ENCODE data around the gene PDE11A.
A peak's percentile ranks its signal among the peaks of the same experiment; 100 is the strongest.

Gene PDE11A

GRCh38 chr2:177692783-177693269 is 379.8 kb downstream of the PDE11A start:
- no peaks in the 10 kb centered on the region for H3K36me3 ChIP-seq (ENCODE audit: control insufficient read depth, insufficient read depth, low read length)
- no peaks in the 10 kb centered on the region for H3K4me1 ChIP-seq (ENCODE audit: control insufficient read depth, insufficient read depth, low read length, poor library complexity, severe bottlenecking)
- no peaks in the 10 kb centered on the region for H3K9me3 ChIP-seq (ENCODE audit: control insufficient read depth, low read length)
- peak overlapping the region; percentile 19 for H3K27ac ChIP-seq (ENCODE audit: low read depth, low read length, severe bottlenecking)
- H3K4me3 ChIP-seq (ENCODE audit: extremely low read depth, insufficient read depth, low read length, poor library complexity, severe bottlenecking): no peak overlapping the region
- WGBS, 2 experiments (ENCODE audit: insufficient coverage in 2 of 2): 92 to 98% methylated on average over 4 of the region's 4 CpGs

DNA sequence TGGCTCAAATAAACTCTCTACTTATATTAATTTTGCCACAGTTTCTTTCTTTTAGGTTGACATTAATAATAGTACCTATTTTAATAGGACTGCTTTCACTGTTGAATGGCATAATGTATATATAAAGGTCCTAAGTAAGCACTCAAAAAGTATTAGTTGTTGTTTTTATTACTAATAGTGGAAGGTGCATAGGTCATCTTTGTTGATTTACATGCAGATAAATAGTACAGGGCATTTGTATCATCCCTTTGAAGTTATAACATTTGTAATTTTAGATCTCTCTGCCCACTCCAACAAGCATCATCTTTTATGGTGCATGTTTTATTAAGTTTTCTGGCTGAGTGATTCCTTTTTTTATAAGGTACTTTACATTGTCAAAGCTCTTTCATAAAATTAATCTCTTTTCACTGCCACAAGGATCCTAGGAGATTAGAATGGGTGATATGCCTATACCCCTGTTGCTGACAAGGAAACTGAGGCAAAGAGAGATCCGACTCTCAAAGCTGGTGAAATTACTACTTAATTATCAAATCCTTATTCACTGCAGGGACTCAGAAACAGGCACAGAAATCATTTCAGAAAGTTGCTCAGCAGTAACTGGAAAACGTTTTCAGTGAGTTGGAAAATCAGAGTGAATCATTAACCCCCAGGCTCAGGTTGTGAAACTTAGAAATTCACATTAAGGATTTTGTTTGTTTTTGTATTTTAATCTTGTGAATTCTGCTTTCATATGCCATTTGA is 380.4 kb downstream of the PDE11A start:
- Histone ChIP-seq H3K4me3 (ENCODE audit: extremely low read depth, insufficient read depth, low read length, poor library complexity, severe bottlenecking) (no peak overlapping the region), H3K36me3 (ENCODE audit: control insufficient read depth, insufficient read depth, low read length) (no peaks in the 10 kb centered on the region), H3K9me3 (ENCODE audit: control insufficient read depth, low read length) (no peaks in the 10 kb centered on the region), H3K4me1 (ENCODE audit: control insufficient read depth, insufficient read depth, low read length, poor library complexity, severe bottlenecking) (no peaks in the 10 kb centered on the region), H3K27ac (ENCODE audit: low read depth, low read length, severe bottlenecking) (peak overlapping the region; percentile 19)
- no CpG with 5 or more reads among the region's 2 CpGs for WGBS, 2 experiments (ENCODE audit: insufficient coverage in 2 of 2)

DNA sequence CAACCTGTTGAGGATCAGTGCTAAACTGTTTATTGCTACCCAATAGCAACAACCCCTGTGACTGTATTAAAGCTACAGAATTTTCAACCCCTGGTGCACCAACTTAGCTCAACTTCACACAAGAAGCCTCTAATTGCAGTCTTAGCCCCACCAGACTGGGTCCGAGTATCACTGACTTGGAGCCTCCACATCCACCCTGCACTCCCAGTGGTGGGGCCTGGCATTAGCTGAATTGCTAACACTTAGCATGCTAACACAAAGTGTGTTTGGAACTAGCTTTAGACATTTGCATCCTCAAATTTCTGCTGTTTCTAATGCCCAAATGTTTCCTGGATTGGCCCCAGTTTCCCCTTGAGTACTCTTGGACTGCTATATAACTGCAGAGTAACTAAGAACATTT is 381.4 kb downstream of the PDE11A start:
- Histone ChIP-seq H3K4me3 (ENCODE audit: extremely low read depth, insufficient read depth, low read length, poor library complexity, severe bottlenecking) (no peak overlapping the region), H3K9me3 (ENCODE audit: control insufficient read depth, low read length) (no peaks in the 10 kb centered on the region), H3K4me1 (ENCODE audit: control insufficient read depth, insufficient read depth, low read length, poor library complexity, severe bottlenecking) (no peaks in the 10 kb centered on the region), H3K36me3 (ENCODE audit: control insufficient read depth, insufficient read depth, low read length) (no peaks in the 10 kb centered on the region), H3K27ac (ENCODE audit: low read depth, low read length, severe bottlenecking) (no peak overlapping the region)
- 0% methylated on average over 1 of the region's 1 CpG for WGBS, 2 experiments (ENCODE audit: insufficient coverage in 2 of 2)

GRCh38 chr2:177689623-177690022 is 383.0 kb downstream of the PDE11A start:
- Histone ChIP-seq H3K36me3 (ENCODE audit: control insufficient read depth, insufficient read depth, low read length) (no peaks in the 10 kb centered on the region), H3K4me1 (ENCODE audit: control insufficient read depth, insufficient read depth, low read length, poor library complexity, severe bottlenecking) (no peaks in the 10 kb centered on the region), H3K27ac (ENCODE audit: low read depth, low read length, severe bottlenecking) (no peak overlapping the region), H3K9me3 (ENCODE audit: control insufficient read depth, low read length) (no peaks in the 10 kb centered on the region), H3K4me3 (ENCODE audit: extremely low read depth, insufficient read depth, low read length, poor library complexity, severe bottlenecking) (no peak overlapping the region)
- 93 to 100% methylated on average over 2 to 3 of the region's 4 CpGs for WGBS, 2 experiments (ENCODE audit: insufficient coverage in 2 of 2)

DNA sequence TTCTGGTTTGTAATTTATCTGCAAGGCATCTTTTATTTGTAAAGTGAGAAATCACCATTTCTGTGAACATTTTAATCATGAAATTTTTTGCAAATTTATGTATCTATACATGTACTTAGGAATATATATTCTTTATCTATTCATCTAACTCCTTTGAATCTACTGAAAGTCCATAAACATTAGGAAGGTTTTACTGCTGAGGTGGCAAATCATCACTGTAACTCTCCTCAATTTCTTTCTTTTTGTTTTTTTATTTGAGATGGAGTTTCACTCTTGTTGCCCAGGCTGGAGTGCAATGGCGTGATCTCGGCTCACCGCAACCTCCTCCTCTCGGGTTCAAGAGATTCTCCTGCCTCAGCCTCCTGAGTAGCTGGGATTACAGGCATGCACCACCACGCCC is 383.7 kb downstream of the PDE11A start:
- Histone ChIP-seq H3K36me3 (ENCODE audit: control insufficient read depth, insufficient read depth, low read length) (no peaks in the 10 kb centered on the region), H3K9me3 (ENCODE audit: control insufficient read depth, low read length) (no peaks in the 10 kb centered on the region), H3K4me3 (ENCODE audit: extremely low read depth, insufficient read depth, low read length, poor library complexity, severe bottlenecking) (no peak overlapping the region), H3K4me1 (ENCODE audit: control insufficient read depth, insufficient read depth, low read length, poor library complexity, severe bottlenecking) (no peaks in the 10 kb centered on the region), H3K27ac (ENCODE audit: low read depth, low read length, severe bottlenecking) (no peak overlapping the region)
- WGBS, 2 experiments (ENCODE audit: insufficient coverage in 2 of 2): 80 to 95% methylated on average over 1 to 4 of the region's 5 CpGs

- no peaks in the 10 kb centered on the region for H3K4me1 ChIP-seq (ENCODE audit: control insufficient read depth, insufficient read depth, low read length, poor library complexity, severe bottlenecking)
- WGBS, 2 experiments (ENCODE audit: insufficient coverage in 2 of 2): 67 to 100% methylated on average over 1 of the region's 2 CpGs
- H3K27ac ChIP-seq (ENCODE audit: low read depth, low read length, severe bottlenecking): no peak overlapping the region
- H3K9me3 ChIP-seq (ENCODE audit: control insufficient read depth, low read length): no peaks in the 10 kb centered on the region
- no peak overlapping the region for H3K4me3 ChIP-seq (ENCODE audit: extremely low read depth, insufficient read depth, low read length, poor library complexity, severe bottlenecking)
- no peaks in the 10 kb centered on the region for H3K36me3 ChIP-seq (ENCODE audit: control insufficient read depth, insufficient read depth, low read length)
Measured at GRCh38 chr2:177683661-177684069, 388.9 kb downstream of the PDE11A start.

DNA sequence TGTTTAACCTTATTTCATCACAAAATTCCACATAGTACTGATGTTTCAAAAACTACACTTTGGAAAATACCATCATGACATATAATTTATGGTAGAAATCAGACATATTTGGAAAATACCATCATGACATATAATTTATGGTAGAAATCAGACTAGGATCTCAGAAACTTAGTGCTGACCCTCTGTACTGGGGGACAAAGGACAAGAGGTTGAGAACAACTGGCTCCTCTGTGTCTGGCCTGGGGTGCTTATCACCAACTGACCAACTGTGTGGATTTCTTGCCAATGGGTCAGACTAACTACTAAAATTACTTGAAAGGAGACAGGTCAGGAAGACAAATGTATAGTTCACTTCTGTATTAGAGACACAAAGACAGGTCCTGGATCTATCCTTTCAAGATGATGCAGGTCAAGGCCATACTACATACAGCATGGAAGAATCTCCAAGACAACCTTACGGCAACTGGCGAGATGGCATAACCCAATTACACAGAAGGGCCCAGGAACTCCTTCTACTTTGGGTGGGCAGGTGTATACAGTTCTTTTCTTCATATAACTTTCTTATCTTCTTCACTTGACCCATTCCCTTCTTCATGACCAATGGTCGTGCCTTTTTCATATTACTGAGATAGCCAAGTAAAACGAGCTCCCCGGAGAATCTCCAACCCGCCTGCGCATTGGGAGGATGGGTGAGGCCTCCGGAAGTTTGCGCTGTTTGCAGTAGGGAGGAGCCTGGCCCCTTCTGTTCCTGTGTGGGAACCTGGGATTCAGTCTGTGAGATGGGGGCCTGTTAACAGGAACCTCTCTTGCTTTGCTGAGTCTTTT is 389.5 kb downstream of the PDE11A start:
- 91% methylated on average over 7 to 9 of the region's 9 CpGs for WGBS, 2 experiments (ENCODE audit: insufficient coverage in 2 of 2)
- H3K9me3 ChIP-seq (ENCODE audit: control insufficient read depth, low read length): no peaks in the 10 kb centered on the region
- H3K27ac ChIP-seq (ENCODE audit: low read depth, low read length, severe bottlenecking): no peak overlapping the region
- no peaks in the 10 kb centered on the region for H3K36me3 ChIP-seq (ENCODE audit: control insufficient read depth, insufficient read depth, low read length)
- H3K4me1 ChIP-seq (ENCODE audit: control insufficient read depth, insufficient read depth, low read length, poor library complexity, severe bottlenecking): no peaks in the 10 kb centered on the region
- H3K4me3 ChIP-seq (ENCODE audit: extremely low read depth, insufficient read depth, low read length, poor library complexity, severe bottlenecking): no peak overlapping the region

DNA sequence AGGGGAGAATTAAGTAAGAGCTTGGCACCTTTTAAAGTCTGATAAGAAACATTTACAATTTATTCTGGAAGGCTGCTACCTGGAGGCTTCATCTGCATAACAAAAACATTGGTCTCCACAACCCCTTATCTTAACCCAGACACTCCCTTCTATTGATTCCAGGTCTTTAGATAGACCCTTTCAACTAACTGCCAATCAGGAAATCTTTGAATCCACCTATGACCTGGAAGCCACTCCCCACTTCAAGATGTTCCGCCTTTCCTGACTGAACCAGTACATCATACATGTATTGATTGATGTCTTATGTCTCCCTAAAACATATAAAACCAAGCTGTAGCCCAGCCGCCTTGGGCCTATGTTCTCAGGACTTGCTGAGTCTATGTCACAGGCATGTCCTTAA is 390.6 kb downstream of the PDE11A start:
- Histone ChIP-seq H3K36me3 (ENCODE audit: control insufficient read depth, insufficient read depth, low read length) (no peaks in the 10 kb centered on the region), H3K9me3 (ENCODE audit: control insufficient read depth, low read length) (no peaks in the 10 kb centered on the region), H3K27ac (ENCODE audit: low read depth, low read length, severe bottlenecking) (no peak overlapping the region), H3K4me1 (ENCODE audit: control insufficient read depth, insufficient read depth, low read length, poor library complexity, severe bottlenecking) (no peaks in the 10 kb centered on the region), H3K4me3 (ENCODE audit: extremely low read depth, insufficient read depth, low read length, poor library complexity, severe bottlenecking) (no peak overlapping the region)
- 78% methylated on average over 1 of the region's 2 CpGs; no CpG with 5 or more reads in 1 of the 2 experiments for WGBS, 2 experiments (ENCODE audit: insufficient coverage in 2 of 2)

- Histone ChIP-seq H3K27ac (ENCODE audit: low read depth, low read length, severe bottlenecking) (no peak overlapping the region), H3K4me3 (ENCODE audit: extremely low read depth, insufficient read depth, low read length, poor library complexity, severe bottlenecking) (no peak overlapping the region), H3K36me3 (ENCODE audit: control insufficient read depth, insufficient read depth, low read length) (no peaks in the 10 kb centered on the region), H3K9me3 (ENCODE audit: control insufficient read depth, low read length) (no peaks in the 10 kb centered on the region), H3K4me1 (ENCODE audit: control insufficient read depth, insufficient read depth, low read length, poor library complexity, severe bottlenecking) (no peaks in the 10 kb centered on the region)
- WGBS, 2 experiments (ENCODE audit: insufficient coverage in 2 of 2): 100% methylated on average over 1 of the region's 6 CpGs; no CpG with 5 or more reads in 1 of the 2 experiments
Measured at GRCh38 chr2:177680866-177681712, 391.5 kb downstream of the PDE11A start.

Data from mesodermal cell (in vitro differentiated cells).